GM19035 (cell line): ENCODE results near the gene PLXNB2.

Experiments used
- ATAC-seq: cut with Tn5 transposase; IDR thresholded peaks from one replicate; pipeline ENCODE4 v1.9.1; 2021; ENCODE audit not compliant: unreplicated experiment

The PLXNB2 gene

DNA sequence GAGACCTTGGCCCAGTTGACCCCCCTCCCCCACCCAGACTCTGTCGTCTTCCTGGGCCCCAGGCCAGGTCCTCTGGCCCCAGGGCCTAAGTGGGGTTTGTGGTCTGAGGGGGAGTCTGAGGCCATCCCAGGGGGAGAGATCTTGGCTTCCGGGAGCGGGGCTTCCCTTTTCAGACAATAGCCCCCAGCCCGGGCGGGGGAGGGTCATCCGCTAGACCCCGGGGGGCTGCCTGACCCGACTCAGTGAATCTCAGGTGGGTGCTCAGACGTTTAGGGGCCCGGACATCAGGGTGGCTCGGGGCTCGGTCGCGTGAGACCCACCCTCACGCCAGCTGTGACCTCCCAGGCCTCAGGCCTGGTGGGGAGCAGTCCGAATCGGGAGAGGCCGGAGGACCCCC, 37.9 kb downstream of the PLXNB2 start:
- ATAC-seq, result no peak

DNA sequence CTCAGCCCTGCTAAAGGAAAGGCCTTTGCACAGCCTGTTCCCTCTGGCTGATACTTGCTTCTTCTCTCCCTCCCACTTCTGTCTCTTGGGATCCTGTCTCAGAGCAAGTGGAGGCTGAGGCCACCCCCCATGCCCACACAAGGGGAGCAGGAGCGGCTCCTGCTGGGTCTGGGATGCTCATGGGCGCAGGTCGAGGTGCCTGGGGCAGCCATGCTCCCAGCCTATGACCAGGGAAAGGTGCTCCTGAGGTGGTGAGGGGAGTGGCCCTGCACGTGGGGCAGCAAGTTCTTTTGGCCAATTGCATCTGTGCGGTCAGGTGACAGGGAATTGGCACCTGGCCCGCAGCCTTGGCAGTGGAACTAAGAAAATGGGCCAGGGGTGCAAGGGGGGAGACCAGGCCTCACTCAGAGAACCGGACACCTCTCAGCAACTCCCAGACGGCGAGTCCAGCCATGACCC, 38.8 kb downstream of the PLXNB2 start:
- no peak for ATAC-seq

DNA sequence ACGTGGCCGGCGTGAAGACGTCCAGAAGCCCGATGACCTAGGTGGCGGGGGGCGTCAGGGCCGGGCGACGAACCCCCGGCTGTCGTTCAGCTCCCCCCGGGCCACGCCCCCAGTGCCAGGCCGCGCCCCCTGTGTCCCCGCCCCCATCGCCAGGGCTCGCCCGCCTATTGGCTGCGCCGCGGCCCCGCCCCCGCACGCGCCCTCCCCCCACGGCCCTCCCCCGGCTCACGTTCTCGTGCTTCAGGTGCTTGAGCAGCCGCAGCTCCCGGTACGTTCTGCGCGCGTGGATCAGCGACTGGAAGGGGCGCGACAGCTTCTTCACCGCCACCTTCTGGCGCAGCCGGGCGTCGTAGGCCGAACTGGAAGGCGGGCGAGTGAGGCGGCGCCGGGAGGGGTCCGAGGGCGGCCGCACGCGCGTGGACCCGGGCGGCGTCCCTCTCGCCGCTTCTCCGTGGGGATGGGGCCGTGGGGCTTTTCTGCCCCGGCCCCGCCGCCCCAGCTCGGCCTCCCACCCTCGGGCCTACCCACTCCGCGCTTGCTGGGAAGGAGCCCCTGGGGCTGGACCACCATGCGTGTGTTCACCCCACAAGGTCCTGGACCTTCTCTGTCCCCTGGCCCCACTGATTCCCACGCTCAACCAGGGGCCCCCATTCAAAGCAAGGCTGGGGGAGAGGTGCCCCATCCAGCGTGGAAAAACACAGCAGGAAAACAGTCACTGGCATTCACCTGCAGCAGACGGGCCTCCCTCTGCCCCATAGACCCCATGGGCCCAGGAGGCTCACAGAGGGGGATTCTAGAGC, 39.7 kb downstream of the PLXNB2 start:
- ATAC-seq, result no peak

DNA sequence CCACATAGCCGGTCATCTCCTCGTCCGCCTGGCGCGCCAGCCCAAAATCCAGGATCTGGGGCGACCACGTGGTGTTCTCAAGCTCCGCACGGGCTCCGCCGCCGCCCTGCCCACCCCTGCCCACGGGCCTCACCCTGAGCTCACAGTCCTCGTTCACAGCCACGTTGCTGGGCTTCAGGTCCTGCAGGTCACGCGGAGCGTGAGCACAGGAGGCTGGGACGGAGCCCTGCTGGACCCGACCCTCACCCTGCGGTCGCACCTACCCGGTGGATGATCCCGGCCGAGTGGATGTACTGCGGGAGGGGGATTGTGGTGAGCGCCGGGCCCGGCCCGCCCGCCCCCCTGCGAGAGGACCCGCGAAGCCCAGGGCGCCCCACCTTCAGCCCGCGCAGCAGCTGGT, 40.5 kb downstream of the PLXNB2 start:
- no peak for ATAC-seq

DNA sequence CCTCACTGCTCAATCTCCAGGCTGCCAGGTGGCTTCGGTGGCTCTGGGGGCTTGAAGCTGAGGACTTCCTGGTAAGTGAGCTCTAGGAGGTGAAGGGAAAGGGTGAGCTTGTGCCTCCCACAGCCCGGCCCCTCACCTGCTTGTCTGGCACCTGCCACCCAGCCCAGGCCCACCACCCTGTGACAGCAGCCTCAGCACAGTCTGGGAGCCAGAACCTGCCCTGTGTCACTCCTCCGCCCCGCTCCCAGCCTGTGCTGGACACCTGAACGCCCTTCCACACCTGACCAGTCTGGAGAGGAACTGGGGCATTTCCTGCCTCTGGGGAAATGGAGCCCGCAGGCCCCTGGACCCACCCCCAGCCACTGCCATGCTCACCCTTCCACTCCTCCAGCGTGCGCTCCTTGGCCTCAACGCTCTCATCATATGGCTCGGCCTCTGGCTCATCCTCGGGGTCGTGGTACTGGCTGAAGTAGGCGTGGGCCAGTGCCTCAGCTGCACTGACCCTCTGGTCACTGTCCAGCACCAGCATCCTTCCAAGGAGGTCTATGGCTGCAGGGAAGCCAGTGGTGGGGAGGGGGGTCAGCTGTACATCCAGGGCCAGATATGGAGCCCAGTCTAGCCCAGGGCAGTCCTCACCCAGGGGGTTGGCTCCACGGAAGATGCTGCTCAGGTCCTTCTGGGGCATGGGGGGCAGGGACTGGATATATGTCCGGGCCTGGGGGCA, 42.3 kb downstream of the PLXNB2 start:
- ATAC-seq, result no peak

DNA sequence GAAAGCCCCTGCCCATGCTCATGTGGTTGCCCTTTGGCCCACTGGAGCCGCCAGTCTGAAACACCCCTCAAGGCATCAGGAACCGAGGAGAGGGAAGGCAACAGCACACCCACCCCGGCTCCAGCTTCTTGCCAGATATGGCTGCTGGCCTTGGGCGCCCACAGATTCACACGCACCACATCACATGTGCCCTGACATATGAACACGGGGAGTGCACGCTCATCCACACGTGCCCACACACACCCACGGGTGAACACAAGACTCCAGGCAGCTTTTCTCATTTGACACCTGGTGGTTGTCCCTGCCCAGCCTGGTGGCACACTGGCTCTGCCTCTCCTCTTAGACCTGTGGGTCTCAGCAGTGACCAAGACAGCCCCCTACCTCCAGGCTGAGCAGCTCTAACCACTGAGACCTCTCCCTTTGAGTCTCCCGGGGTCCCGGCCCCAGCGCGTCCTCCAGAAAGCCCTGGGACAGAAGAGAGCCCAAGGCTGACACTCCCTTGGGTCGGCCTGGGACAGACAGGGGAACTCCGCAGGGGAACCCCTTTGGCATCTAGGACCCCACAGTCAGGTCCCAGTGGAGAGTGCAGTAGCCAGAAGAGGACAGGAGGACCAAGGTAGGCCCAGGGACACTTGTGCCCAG, 43.2 kb downstream of the PLXNB2 start:
- ATAC-seq, result no peak

DNA sequence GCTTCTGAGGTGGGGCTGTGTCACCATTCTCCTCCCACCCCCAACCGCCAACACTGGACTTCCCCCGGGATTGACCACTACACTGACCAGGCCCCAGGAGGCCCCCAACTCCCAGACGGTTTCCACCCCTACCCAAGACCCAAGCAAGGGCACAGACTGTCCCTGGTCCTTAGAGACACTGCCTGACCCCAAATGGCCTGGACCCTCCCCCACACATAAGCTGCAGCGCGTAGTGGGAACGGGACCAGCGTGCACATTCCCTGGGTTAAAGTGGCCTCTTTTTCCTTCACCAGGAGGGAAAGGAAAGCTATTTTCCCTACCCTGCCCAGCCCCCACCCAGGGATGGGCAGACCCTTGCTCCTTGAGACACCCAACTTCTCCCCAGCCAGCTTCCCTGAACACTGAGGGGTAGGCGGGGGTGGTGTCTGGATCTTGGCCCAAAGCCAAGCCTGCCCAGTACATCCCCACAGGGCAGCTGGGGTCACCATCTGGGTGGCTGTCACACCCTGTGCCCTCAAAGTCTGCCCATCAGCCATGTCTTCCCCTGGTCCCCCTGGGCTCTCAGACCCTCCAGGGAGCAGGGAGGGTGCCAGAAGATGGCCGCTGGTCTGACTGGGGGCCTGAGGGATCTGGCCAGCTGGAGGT, 44.4 kb downstream of the PLXNB2 start:
- no peak for ATAC-seq

DNA sequence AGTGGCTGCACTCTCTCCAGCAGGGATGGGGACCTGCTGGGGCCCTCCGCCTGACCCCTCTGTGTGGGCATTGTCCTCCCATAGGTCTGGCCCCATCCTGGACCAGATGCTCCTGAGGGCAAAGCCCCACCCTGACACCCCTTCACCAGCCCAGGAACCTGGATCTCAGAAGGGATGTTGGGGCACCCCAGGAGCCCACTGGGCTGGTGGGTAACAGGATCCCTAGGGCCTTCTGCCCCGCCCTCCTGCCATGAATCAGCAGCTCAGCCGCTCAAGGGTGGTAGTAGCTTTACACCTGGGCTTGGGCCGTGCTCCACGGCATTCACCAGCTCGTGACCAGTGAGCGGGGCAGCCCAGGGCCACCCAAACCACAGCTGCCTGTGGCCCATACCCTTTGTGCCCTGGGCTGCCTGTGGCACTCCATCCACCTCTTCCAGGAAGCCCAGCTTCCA, 45.0 kb downstream of the PLXNB2 start:
- no peak for ATAC-seq

DNA sequence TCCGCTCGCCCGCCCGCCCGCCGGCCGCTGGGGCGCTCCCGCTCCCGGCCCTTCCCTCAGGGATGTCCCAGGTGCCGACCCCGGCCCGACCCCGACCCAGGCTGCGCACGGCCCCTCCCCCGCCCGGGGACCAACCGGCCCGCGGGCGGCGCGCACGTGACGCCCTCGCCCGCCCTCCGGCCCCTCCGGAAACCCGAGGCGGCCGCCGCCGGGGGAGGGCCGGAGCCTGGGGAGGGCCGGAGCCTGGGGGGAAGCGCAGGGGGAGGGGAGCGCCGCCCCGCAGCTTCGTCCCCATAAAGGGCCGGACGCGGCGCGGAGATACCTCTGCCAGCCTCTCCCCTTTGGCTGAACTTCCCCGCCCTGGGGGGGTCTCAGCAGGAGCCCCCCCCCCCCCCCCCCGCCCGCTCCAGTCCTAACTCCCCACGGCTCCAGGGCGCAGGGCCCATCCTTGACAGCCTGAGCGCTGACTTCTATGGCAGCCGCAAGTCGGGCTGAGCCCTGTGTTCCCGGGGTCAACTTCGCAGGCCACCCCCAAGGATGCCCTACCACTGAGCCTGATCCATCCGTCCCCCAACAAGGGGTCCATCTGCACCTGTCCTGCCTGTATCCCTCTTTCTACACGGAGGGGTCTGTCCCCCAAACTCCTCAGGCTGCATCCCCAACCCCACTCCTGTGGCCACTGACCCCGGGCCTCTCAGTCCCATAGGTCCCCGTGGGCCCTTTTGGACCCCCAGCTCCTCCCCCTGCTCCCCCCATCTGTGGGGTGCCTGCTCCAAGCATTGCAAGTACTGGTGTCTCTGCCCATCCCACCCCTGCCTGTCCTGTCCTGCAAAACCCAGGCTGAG, 45.6 kb downstream of the PLXNB2 start, which contains the start of gene MAPK12:
Gene MAPK12, minus strand, starts transcription at position 69 of the 845 bp plus-strand sequence. CDS start 174 bp downstream, outside the sequence.
- peak; percentile 50 for ATAC-seq

DNA sequence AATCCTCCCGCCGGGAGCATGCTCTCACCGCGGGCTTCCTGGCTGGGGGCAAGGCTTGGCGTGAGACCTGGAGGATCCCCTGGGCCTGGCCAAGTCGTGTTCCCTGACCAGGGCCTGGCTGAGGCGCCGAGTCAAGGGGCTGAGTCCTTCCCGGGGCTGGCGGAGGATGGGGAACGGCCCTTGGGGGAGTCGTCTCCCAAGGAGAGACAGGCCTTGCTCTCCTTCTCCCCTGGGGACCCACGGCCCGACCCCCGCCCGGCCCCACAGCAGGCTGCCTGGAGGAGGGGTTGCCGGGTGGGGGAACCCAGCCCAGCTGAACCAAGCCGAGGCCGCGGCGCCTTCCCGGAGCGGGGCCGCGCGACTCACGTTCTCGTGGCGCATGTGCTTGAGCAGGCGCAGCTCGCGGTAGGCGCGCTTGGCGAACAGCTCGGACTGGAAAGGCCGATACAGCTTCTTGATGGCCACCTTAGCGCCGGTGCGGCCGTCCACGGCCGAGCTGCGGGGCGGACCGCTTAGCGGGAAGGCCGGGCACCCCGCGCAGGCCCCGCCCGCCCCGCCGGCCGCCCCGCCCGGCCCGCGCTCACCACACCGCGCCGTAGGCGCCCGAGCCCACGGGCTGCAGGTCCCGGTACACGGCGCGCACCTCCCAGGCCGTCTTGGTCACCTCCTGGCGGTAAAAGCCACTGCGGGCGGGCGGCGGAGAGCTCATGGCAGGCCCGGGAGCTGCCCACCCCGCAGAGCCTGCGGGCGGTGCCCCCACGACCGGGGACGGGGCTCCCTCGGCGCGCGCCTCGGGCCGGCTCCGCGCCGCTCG, 46.4 kb downstream of the PLXNB2 start:
- ATAC-seq, result peak; percentile 37

DNA sequence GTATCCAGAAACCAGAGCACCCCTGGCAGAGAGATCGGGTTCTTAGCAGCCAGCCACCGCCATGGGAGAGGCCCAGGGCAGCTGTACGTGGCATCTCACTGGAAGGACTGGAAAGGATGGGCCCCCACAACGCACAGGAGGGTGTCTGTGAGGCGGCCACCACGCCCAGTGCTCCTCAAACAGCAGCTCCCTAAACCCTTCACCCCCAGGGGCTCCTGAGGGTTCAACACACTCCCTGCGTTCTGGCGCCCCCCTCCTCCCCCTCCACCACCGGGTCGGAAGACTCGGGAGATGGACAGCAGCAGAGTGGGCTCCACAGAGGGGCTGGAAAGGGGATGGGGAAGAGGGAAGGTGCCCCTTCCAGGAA, 47.0 kb downstream of the PLXNB2 start:
- ATAC-seq, result no peak

DNA sequence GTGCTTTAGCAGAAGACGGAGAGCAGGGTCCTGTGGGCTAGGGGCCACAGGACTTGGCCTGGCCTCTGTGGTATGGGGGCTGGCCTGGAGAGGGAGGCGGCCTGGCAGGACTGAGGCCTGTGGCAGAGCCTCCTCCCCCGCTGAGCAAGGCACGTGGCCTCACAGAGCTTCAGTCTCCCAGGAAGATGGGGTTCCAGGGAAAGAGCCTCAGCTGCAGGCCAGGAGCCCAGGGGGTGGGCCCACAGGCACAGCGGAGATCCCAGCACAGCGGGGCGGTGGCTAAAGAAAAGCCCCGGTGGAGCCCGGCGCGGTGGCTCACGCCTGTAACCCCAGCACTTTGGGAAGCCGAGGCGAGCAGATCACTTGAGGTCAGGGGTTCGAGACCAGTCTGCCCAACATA, 48.1 kb downstream of the PLXNB2 start:
- no peak for ATAC-seq

DNA sequence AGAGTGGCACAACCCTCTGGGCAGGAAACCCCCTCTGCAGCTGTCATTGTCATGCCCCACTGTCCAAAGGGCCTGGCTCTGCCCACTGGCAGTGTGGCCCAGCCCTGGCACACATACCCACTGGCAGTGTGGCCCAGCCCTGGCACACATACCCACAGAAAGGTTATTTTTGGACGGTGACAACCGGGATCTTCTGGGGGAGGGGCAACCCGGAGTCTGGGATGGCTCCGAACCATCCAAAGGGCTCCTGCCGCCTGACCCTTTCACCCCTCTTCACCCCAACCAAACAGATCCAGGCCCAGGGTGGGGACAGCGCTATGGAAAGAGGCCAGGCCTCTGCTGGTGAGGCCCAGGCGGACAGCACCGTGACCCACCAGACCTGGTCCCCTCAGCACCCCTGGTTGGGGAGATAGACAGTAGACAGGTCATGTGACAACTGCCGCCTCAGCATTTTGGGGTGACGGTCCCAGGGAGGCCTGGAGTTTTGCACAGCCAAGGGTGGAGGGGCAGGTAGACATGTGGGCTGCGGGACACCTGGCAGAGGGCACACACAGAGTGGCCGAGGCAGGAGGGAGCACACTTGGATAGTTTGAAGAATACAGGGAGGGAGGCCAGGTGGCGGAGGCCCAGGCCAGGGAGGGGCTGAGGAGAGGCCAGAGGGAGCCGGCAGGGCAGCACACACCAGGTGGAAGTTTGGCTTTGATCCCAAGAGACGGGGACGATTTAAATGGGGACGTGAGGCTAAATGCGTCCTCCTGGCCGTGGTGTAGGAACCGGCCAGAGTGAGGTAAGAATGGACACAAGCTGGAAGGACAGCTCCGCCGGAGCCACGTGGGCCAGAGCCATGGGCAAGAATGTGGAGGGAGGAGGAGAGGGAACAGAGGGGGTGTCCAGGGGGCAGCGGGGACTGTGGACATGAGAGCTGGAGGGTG, 48.8 kb downstream of the PLXNB2 start:
- no peak for ATAC-seq

DNA sequence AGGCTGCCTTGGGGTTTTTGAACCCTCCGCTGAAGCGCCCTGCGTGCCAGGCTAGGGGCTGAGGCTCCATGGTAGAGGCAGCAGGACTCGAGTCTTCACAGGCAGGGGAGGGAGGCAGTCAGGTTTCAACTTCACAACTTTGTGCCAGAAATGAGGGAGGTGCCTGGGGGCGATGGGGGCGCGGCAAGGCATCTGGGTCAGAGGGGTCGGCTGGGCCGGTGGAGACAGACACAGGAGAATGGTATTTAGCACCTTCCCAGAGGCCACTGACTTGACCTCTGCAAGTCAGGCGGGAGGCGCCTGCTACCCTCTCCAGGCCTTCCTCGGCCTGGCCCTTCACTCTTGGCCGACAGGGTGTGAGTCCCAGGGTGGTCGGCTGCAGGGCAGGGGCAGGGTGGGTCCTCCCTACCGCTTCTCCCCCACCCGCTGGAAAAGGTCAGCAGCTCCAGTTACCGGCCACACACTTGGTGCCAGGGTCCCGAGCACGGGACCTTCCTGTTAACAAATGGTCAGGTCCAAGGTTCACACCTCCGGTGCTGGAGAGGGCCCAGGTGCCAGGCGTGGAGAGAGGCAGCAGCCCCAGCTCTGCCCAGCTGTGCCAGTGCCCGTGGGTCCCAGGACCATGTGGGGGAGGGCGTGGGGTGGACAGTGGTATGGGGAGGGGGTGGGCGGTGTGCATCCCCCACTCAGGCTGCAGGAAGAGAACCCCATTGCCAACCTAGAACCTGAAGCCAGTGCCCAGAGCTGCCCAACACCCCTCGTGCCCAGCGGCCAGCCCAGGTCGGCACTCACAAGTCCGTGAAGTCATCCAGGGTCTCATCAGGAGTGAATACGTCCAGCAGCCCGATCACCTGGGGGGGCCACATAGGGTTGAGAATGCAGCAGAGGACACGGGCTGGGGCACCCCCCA, 49.7 kb downstream of the PLXNB2 start:
- no peak for ATAC-seq

DNA sequence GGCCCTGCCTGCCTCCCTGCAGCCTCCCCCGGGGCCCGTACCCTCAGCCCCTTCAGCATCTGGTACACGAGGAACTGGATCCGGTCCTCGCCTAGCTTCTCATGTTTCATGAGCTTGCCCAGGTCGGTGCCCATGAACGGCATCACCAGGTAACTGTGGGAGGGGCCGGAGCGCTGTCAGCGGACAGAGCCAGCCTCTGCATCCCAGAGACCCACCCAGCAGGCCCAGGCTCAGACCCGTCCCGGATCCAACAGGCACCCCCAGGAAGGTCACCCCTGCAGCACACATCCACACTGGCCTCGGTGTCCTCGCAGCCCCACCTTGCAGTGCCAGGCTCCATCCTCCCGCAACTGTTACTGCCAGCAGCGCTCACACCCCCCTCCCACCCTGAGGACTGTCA, 50.4 kb downstream of the PLXNB2 start:
- no peak for ATAC-seq

DNA sequence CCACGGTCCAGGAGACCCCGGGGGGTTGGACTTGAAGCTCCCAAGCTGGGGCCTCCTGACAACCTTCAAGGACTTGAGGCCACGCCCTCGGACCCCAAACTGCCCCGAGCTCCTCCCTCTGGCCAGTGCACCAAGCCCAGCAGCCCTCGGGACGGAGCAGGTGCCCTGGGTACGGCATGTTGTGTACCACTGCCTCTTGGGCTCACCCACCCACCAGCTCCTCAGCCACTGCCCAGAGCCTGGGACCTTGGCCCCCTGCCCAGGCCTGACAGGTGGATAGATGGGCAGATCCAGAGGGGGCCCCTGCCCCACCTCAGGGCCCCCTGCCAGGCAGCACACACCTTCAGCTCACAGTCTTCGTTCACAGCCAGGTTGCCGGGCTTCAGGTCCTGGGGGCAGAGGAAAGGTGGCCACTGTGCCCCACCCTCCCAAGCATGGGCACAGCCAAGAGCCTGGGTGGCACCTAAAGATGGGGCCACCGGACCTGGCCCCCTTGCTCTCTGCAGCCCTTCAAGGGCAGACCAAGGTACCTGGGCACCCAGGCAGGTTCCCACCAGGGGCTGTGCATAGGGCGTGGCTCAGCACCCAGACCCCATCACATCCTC, 51.1 kb downstream of the PLXNB2 start:
- no peak for ATAC-seq

DNA sequence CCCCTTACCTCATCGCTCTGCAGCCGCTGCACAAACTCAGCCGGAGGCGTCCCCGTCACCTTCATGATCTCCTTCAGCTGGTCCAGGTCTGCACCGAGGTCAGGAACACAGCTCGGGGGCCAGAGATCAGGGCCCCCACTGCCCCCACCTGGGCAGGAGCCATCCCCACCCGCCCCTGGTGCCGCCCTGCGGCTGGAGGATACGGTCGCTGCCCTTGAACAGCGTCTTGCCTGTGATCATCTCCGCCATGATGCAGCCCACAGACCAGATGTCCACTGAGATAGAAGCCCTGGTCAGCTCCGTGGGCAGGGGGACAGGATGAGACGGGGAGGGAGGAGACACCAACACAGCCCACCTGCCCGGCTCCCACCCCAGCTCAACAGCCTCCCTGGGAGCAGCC, 51.8 kb downstream of the PLXNB2 start:
- ATAC-seq, result no peak
